GM18907 (cell line): ENCODE results near the gene TMEM161A.
"Not testable (repeated sequence)": the region's sequence is repeated elsewhere in the genome, so short reads cannot be mapped to it uniquely, and the experiment has no call there.

Source experiments
- ATAC-seq: cut with Tn5 transposase; IDR thresholded peaks from one replicate; pipeline ENCODE4 v1.9.1; 2021; ENCODE audit warnings: mild to moderate bottlenecking, moderate library complexity; ENCODE audit not compliant: unreplicated experiment

Gene TMEM161A

GRCh38 chr19:19138109-19138981, at the start of gene TMEM161A:
TSS of gene TMEM161A (minus strand) at chr19:19138478. CDS start at chr19:19138428, 50 bp downstream.
- ATAC-seq, result peak; percentile 96

GRCh38 chr19:19186742-19187141, 48.5 kb upstream of the TMEM161A start:
- ATAC-seq, result no peak

GRCh38 chr19:19185853-19186740, 47.8 kb upstream of the TMEM161A start:
- ATAC-seq, result no peak

- no peak for ATAC-seq
These were observed 43.3 kb upstream of the TMEM161A start for GRCh38 chr19:19181488-19181998.

- ATAC-seq, result no peak
These were observed 41.5 kb upstream of the TMEM161A start for GRCh38 chr19:19179548-19180441.

GRCh38 chr19:19176950-19177349, 38.7 kb upstream of the TMEM161A start:
- no peak for ATAC-seq

GRCh38 chr19:19173243-19173642, 35.0 kb upstream of the TMEM161A start:
- not testable (repeated sequence) for ATAC-seq

- no peak for ATAC-seq
These were observed 33.7 kb upstream of the TMEM161A start for GRCh38 chr19:19171821-19172532.

- no peak for ATAC-seq
These were observed 32.8 kb upstream of the TMEM161A start for GRCh38 chr19:19170873-19171672.

- peak; percentile 72 for ATAC-seq
These were observed 32.0 kb upstream of the TMEM161A start, which contains the start of gene MEF2B for GRCh38 chr19:19170053-19170872. TSS of gene MEF2B (minus strand) at chr19:19170263. CDS start at chr19:19150735, 19,528 bp downstream.

- no peak for ATAC-seq
These were observed 31.2 kb upstream of the TMEM161A start for GRCh38 chr19:19169236-19170052.

GRCh38 chr19:19167612-19168011, 29.3 kb upstream of the TMEM161A start:
- ATAC-seq, result no peak

GRCh38 chr19:19165396-19165795, 27.1 kb upstream of the TMEM161A start:
- no peak for ATAC-seq

GRCh38 chr19:19162495-19162894, 24.2 kb upstream of the TMEM161A start:
- no peak for ATAC-seq

- no peak for ATAC-seq
These were observed 22.3 kb upstream of the TMEM161A start for GRCh38 chr19:19160461-19161035.

- ATAC-seq, result no peak
These were observed 21.3 kb upstream of the TMEM161A start for GRCh38 chr19:19159534-19159933.

- ATAC-seq, result no peak
These were observed 19.5 kb upstream of the TMEM161A start for GRCh38 chr19:19157808-19158207.
